Umbilical cord (tissue), 2 donors: Measurements from ENCODE around the gene RTP1. TPM values are rescaled to one million over a fixed set of nuclear protein-coding genes. Genes with fewer than 3 reads are reported as not detected.

ENCODE experiments used
- DNase-seq: peaks from one replicate; pipeline ENCODE4 v3.0.0-alpha.2; 2015; ENCODE audit warnings: low spot score
- total RNA-seq: library from RNA; depleted of rRNA; stranded (reverse); fragments of >200 nt; gene quantifications from one replicate; pipeline ENCODE4 v1.2.3, GENCODE V29; 2014; ENCODE audit warnings: low replicate concordance; ENCODE audit not compliant: insufficient read depth

RTP1 gene
- total RNA-seq, 1 donor from 2014 or later, result not detected

DNA sequence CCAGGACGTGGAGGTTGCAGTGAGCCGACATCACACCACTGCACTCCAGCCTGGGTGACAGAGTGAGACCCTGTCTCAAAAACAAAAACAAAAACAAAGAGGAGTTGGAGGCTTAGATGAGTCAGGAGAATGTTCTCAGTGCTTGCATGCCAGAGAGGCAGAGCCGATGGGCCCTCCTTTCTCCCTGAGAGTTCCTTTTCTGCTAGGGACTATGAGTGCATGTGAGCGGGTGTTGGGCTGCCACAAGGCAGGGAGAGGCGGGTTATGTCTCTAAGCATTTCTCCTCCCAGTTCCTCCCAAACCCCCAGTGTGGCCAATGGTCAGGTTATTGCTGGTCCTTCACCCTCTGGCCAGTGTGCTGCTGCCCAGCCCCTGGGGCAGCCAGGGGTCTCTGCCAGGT, 45.1 kb downstream of the RTP1 start:
- DNase-seq, result no peak

DNA sequence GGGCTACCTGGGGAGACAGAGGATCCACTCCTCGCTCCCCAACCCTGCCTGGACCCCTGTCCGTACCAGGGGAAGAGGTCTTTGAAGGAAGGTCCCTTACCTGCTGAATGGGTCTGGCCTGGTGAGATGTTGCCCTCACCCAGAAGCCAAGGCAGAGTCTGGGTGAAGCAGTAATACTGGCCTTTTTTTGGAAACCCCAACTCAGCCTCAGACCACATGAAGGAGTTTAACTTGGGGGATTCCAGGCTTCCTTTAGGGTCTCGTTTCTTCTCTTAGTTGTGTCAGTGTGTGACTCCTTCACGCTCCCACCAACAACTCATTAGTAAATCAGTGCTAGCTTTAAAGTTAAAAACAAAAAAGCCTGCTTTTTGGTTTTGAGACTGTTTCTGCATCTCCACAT, 45.6 kb downstream of the RTP1 start:
- no peak for DNase-seq

- peak; percentile 29 for DNase-seq
These were observed 46.7 kb downstream of the RTP1 start for GRCh38 chr3:187243933-187244524.

DNA sequence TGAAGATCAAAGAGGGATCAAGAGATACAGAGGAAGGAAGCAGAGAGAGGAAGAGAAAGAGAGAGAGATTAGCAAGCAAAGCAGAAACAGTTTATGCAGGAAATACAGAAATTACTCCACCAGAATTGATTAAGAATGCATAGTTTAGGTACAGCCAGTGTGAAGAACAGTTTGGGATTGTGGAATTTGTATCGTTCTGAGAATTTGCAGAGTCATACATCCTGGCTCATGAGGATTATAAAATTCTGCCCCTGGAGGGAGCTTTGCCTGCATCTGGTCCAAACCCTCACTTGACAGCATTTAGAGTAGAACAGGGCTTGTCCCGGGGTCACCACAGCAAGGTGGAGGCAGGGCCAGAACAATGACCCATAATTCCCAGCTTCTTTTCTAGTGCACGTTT, 50.1 kb downstream of the RTP1 start:
- DNase-seq, result no peak

Other genes with a start within 250 kb of the RTP1 start
- gene RPL39L, start 58.0 kb upstream of the RTP1 start, total RNA-seq, result 6.3 TPM
- 7.2 TPM for gene MASP1, start 94.3 kb downstream of the RTP1 start, total RNA-seq
- gene RTP4, start 170.9 kb downstream of the RTP1 start, total RNA-seq, result 0.72 TPM